Islet of Langerhans (tissue), 1 donor: ENCODE measurements around the gene NELL1.

Experiments
- FAIRE-seq: peaks from one replicate; lab custom pipeline; 2011; peaks lifted over from hg19 to GRCh38; lab: Jason Lieb, UNC

The NELL1 gene

GRCh38 chr11:21492931-21493330 is 823.5 kb downstream of the NELL1 start:
- FAIRE-seq = no peak

DNA sequence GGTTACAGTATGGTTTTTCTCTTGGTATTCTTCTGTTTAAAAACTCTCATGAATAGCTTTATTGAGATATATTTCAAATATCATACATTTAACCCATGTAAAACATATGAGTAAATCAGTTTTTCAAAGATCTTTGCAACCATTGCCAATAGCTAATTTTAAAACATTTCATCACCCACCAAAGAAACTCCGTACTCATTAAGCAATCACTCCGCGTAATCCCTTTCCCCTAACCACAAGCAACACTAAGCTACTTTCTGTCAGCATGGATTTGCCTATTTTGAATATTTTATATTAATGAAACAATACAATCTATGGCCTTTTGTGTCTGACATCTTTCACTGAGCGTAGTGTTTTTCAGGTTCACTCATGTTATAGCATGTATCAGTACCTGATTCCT is 825.6 kb downstream of the NELL1 start:
- no peak for FAIRE-seq

DNA sequence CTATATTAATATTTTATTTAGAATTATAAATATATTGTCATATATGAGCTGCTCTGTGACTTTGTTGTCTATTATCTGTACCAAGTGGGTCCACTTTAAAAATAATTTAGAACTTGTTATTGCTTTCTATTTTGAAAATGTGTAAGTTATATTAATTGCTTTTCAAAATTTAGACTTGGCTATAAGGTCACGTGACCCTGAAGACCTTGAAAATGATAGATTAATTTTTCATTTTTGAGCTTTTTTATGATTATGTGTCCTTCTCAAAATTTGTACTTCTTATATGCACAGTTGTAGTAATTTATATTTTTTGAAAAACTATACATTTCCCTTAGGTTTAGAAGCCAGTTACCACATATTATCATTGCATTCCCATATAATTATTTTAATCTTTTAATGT is 826.5 kb downstream of the NELL1 start:
- no peak for FAIRE-seq

GRCh38 chr11:21501245-21501644 is 831.9 kb downstream of the NELL1 start:
- no peak for FAIRE-seq

- FAIRE-seq = no peak
Observed at GRCh38 chr11:21505070-21505469, 835.7 kb downstream of the NELL1 start.

- no peak for FAIRE-seq
Observed at GRCh38 chr11:21511835-21512440, 842.6 kb downstream of the NELL1 start.

- FAIRE-seq = no peak
Observed at GRCh38 chr11:21514316-21514715, 844.9 kb downstream of the NELL1 start.

- no peak for FAIRE-seq
Observed at GRCh38 chr11:21520244-21520643, 850.9 kb downstream of the NELL1 start.

DNA sequence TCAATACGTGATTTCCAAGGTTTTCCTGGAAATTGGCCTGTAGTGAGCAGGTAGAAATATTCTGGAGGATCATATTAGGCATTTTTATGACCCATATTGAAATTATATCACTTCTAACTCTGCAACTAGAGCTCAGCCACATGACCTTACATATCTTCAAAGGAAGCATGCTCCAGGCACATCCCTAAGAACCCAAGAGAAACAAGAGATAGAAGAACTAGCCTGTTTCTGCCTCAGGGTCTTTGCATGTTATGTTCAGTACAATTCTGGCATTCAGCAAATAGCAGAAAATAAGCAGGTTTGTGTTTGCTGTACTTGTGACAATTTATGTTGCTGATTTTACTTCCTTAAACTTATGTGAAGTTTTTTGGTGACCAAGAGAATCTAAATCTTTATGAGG is 859.8 kb downstream of the NELL1 start:
- no peak for FAIRE-seq

DNA sequence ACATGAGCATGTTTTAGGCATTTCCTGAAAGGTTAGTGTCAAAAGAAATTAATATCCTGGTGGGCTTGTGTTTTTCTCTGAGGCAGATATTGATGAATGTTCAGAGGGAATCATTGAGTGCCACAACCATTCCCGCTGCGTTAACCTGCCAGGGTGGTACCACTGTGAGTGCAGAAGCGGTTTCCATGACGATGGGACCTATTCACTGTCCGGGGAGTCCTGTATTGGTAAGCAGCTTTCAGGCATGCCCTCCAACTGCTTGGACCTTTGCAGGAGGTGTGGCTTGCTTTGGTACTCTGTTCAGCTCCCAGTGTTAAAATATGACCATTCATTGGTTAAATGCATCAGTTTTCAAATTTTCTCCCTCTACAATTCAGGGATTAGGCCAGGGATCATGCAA is 864.9 kb downstream of the NELL1 start:
- no peak for FAIRE-seq

DNA sequence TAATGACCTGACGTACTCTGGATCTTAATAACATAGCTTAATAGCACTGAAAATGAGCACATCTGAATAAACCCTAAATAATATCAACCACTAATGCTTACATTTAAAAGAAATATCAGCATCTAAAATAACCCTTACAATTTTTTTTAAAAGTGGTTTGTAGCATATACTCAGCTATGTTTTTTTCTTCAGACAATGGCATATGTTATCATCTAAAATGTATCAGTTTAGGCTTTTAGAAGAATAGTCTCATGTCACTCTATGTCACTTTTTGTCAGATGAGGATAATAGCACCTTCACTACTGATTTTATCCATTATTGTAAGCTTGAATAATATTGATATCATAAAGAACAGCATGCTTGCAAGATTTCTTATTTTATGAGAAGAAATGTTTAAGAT is 868.6 kb downstream of the NELL1 start:
- no peak for FAIRE-seq

DNA sequence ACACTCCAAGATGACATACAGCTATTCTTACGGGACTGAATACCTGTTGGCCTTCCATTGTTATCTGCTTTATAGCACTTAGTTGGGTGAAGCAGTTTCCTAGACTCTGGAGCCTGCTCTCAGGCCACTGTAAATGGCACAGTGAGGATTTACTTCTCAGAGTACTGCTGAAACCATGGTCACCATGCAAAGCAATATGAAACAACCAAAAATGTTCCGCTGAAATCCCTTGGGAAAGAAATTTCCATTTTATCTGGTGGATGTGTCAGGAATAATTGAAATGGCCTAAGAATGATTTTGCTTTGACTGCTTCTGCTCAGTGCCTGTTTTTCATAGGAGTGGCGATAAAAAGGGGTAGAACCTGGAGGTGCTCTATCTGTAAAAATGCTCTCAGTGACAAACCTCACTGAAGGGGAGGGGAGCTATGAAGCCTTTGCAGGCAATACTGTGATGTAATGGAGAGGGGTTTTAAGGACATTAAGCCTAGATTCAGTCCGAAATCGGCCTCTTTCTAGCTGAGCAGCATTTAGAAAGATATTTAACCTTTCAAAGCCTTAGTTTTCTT is 871.9 kb downstream of the NELL1 start:
- FAIRE-seq = no peak

GRCh38 chr11:21543901-21544300 is 874.5 kb downstream of the NELL1 start:
- no peak for FAIRE-seq

DNA sequence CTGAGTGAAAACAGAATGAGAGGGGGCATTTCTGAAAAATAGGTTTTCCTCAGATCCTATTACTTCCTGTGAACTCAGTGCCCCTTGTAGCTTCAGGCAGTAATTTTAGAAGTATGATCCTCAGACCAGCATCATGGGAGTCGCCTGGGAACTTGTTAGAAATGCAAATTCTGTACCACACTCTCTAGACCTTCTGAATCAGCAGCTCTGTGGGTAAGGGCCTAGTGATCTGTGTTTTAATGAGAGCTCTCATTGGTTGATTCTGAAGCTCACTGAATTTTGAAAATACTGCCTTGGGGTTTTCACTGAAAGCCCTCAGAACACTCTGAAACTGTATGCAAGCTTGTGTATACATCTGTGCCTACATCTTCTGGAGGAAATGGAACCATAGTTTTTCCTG is 876.3 kb downstream of the NELL1 start:
- FAIRE-seq = no peak

- FAIRE-seq = no peak
Observed at GRCh38 chr11:21546703-21547102, 877.3 kb downstream of the NELL1 start.

GRCh38 chr11:21552911-21553310 is 883.5 kb downstream of the NELL1 start:
- FAIRE-seq = no peak

- FAIRE-seq = no peak
Observed at GRCh38 chr11:21553795-21554194, 884.4 kb downstream of the NELL1 start.

- no peak for FAIRE-seq
Observed at GRCh38 chr11:21554284-21554683, 884.9 kb downstream of the NELL1 start.

DNA sequence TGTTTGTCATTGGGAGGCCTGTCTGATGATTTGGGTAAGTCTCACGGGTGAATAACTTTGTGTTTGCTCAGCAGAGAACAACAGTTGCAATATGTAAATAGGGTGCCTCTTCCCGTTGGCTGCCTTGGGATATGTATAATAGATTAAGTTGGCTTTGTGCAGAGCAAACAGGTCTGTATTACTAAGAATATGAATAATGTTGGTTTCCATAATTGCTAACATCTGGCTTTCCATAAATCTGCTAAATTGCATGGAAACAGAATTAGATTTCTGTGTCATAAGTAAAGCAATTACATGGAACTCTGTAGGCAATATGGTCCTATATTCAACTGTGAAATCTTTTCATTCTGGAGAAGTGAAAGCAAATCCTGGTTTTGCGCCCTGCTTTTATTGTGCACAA is 887.5 kb downstream of the NELL1 start:
- no peak for FAIRE-seq

GRCh38 chr11:21560466-21560975 is 891.1 kb downstream of the NELL1 start:
- no peak for FAIRE-seq

DNA sequence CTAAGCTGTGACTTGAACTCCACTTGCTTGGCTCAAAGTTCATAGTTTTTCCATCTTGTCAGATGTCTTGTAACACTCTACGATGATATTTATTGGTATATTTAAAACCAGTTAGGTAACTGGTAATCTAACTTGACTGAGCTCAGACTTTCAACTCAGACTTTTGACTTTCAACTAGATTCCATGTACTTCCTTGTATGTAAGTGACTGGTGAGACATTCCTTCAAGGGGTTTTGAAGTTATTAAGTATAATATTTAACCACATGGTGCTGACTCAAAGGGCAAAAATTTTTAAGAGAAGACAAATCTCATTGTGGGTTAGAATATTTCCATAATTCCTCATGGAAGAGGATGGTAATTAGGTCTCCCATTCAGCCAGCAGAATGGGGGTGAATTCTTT is 892.2 kb downstream of the NELL1 start:
- FAIRE-seq = no peak

DNA sequence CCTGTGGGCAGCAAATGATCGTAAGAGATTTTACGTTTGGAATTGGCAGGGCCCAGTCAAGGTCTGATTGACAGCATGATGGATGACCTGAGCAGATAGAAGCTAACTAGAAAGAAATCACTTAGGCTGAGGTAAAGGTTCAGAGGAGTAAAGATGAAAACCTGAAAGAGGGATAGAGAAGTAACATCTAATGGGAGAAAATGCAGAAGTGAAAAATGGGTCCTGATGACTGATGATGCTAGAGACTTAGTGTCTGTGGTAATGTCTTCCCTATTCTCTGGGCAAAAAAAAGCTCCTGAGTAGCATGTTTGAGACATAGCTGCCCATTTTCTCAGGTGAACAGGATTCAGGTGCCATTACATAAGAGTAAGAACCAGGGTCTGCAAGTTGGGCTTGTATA is 894.7 kb downstream of the NELL1 start:
- no peak for FAIRE-seq

DNA sequence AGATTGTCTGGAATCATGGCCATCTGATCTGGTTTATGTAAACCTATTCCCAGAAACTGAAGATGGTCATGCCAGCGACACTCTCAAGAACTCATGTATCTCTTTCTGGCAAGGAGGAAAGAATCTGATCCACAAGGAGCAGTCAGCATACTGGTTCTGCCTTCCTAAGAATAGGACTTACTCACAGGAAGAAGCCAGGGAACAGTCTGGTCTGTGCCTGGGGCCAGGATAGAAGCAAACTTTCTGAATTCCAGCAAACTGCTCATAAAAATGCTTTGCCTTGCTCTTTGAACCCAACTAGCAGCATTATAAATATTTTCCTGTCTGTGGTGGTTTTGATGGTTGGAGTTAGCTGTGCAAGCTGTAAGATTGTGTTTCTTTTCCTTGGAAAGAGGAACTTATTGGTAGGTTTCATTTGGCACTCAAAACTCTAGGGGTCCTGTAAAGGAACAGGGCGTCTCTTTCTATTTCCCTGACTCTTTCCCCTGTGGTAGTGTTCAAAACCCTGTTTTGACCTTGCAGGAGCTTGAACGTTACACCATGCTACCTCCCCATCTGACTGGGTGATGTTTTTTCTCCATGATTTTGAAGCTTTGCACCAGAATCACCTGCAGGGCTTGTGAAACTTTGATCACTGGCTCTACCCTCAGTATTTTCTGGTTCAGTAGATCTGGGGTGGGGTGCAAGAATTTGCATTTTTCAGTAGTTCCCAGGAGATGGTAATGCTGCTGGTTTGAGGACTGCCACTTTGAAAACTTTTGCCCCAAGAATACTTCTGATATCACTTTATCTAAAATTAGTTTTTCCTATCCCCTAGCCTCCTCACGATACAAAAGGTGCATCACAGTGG is 895.7 kb downstream of the NELL1 start:
- no peak for FAIRE-seq
